Measurements from ENCODE around the gene SLC9A1.
"Not testable (repeated sequence)": the region's sequence is repeated elsewhere in the genome, so short reads cannot be mapped to it uniquely, and the experiment has no call there.

The SLC9A1 gene

DNA sequence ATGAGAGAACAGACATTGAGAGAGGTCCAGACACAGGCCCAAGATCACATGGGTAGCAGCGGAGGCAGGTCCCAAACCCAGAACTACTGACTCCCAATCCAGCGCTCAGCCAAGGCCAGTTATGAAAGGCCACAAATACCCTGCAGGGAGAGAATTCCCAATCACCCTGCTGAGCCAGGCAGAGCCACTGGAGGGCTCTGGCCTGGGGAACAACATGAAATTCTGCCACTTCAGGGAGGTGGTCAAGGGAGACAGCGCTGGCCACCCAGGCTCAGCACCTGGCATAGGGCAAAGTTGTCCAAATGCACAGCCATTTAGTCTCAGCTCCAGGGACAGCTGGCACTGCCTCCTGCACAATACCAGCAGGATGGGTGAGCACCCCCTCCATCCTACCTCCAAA lies 27.5 kb downstream of the SLC9A1 start:
- ATAC-seq (ENCODE audit: insufficient read depth, low read depth), result no peak
- H3K9me3 ChIP-seq (ENCODE audit: insufficient read depth, low read length, severe bottlenecking), result no peaks in the 10 kb centered on the region
- H3K79me2 ChIP-seq (ENCODE audit: insufficient read depth, low read length), result no peaks in the 10 kb centered on the region
- no peak for DNase-seq
- H4K20me1 ChIP-seq (ENCODE audit: insufficient read depth, low read length), result peaks cover 4% of the 10 kb centered on the region; the same call in 1 of the 2 replicates
- H3K27ac ChIP-seq (ENCODE audit: low read length), result no peak overlapping the region
- H3K4me2 ChIP-seq (ENCODE audit: insufficient read depth, low read length), result no peak overlapping the region
- H3K27me3 ChIP-seq (ENCODE audit: insufficient read depth, low read length, poor library complexity), result no peaks in the 10 kb centered on the region
- H3K36me3 ChIP-seq (ENCODE audit: insufficient read depth, low read length), result 0 out of 2 replicates have a peak, but pooled peaks cover 4% of the 10 kb centered on the region
- H3K4me1 ChIP-seq (ENCODE audit: insufficient read depth, low read length), result no peaks in the 10 kb centered on the region
- no peak overlapping the region for H3K4me3 ChIP-seq (ENCODE audit: low read depth in 1 of 2, low read length in 2 of 2)
- TF ChIP-seq EZH2 (IDR thresholded peaks at IDR 0.05; ENCODE audit: borderline replicate concordance, low read depth, low read length, severe bottlenecking), result no peak
- TF ChIP-seq, protein P1, sequence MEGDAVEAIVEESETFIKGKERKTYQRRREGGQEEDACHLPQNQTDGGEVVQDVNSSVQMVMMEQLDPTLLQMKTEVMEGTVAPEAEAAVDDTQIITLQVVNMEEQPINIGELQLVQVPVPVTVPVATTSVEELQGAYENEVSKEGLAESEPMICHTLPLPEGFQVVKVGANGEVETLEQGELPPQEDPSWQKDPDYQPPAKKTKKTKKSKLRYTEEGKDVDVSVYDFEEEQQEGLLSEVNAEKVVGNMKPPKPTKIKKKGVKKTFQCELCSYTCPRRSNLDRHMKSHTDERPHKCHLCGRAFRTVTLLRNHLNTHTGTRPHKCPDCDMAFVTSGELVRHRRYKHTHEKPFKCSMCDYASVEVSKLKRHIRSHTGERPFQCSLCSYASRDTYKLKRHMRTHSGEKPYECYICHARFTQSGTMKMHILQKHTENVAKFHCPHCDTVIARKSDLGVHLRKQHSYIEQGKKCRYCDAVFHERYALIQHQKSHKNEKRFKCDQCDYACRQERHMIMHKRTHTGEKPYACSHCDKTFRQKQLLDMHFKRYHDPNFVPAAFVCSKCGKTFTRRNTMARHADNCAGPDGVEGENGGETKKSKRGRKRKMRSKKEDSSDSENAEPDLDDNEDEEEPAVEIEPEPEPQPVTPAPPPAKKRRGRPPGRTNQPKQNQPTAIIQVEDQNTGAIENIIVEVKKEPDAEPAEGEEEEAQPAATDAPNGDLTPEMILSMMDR (IDR thresholded peaks at IDR 0.05; ENCODE audit: borderline replicate concordance, extremely low read depth, low read length, poor library complexity, severe bottlenecking), result no peak
- no peak overlapping the region for H2AFZ ChIP-seq (ENCODE audit: low read depth, low read length)
- H3K9ac ChIP-seq (ENCODE audit: low read depth, low read length), result no peak overlapping the region

DNA sequence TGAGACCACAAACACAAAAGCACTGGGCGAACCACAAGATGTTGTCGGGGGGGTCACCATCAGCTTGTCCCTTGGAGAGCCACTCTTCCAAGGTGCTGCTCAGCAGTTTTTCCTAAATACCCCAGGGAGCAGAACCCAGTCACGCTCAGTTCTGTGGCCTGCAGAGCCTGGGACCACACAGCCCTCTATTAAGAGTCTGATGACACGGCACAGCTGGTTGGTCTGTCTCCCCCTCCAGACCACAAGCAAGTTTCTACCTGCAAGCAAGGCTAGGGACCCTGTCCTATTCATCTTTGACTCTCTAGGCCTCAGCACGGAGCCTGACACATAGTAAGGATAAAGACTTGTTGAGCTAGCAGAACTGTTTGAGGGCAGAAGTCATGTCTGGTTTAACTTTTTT lies 28.5 kb downstream of the SLC9A1 start:
- H3K4me2 ChIP-seq (ENCODE audit: insufficient read depth, low read length), result no peak overlapping the region
- peaks cover 4% of the 10 kb centered on the region; the same call in 1 of the 2 replicates for H4K20me1 ChIP-seq (ENCODE audit: insufficient read depth, low read length)
- no peak for TF ChIP-seq EZH2 (IDR thresholded peaks at IDR 0.05; ENCODE audit: borderline replicate concordance, low read depth, low read length, severe bottlenecking)
- TF ChIP-seq, protein P1 (IDR thresholded peaks at IDR 0.05; ENCODE audit: borderline replicate concordance, extremely low read depth, low read length, poor library complexity, severe bottlenecking), result no peak
- H2AFZ ChIP-seq (ENCODE audit: low read depth, low read length), result no peak overlapping the region
- H3K9ac ChIP-seq (ENCODE audit: low read depth, low read length), result no peak overlapping the region
- no peak overlapping the region for H3K4me3 ChIP-seq (ENCODE audit: low read depth in 1 of 2, low read length in 2 of 2)
- no peak for DNase-seq
- H3K79me2 ChIP-seq (ENCODE audit: insufficient read depth, low read length), result no peaks in the 10 kb centered on the region
- H3K4me1 ChIP-seq (ENCODE audit: insufficient read depth, low read length), result no peaks in the 10 kb centered on the region
- no peak; the same call in 2 of the 3 replicates for ATAC-seq (ENCODE audit: insufficient read depth, low read depth)
- no peak overlapping the region for H3K27ac ChIP-seq (ENCODE audit: low read length)
- H3K27me3 ChIP-seq (ENCODE audit: insufficient read depth, low read length, poor library complexity), result no peaks in the 10 kb centered on the region
- H3K36me3 ChIP-seq (ENCODE audit: insufficient read depth, low read length), result 0 out of 2 replicates have a peak, but pooled peaks cover 4% of the 10 kb centered on the region
- H3K9me3 ChIP-seq (ENCODE audit: insufficient read depth, low read length, severe bottlenecking), result no peaks in the 10 kb centered on the region

DNA sequence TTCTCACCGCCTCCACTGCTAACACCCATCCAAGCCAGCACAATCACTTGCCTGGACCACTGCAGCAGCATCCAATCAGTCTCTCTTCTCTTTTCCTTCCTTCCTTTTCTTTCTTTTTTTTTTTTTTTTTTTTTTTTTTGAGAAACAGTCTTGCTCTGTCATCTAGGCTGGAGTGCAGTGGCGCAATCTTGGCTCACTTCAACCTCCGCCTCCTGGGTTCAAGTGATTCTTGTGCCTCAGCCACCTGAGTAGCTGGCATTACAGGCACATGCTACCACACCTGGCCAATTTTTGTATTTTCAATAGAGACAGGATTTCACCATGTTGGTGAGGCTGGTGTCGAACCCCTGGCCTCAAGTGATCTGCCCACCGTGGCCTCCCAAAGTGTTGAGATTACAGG lies 29.8 kb downstream of the SLC9A1 start:
- H3K4me2 ChIP-seq (ENCODE audit: insufficient read depth, low read length); H3K36me3 ChIP-seq (ENCODE audit: insufficient read depth, low read length); H3K4me3 ChIP-seq (ENCODE audit: low read depth in 1 of 2, low read length in 2 of 2); H3K9me3 ChIP-seq (ENCODE audit: insufficient read depth, low read length, severe bottlenecking); ATAC-seq (ENCODE audit: insufficient read depth, low read depth); H2AFZ ChIP-seq (ENCODE audit: low read depth, low read length); H3K9ac ChIP-seq (ENCODE audit: low read depth, low read length); DNase-seq; H4K20me1 ChIP-seq (ENCODE audit: insufficient read depth, low read length); H3K27me3 ChIP-seq (ENCODE audit: insufficient read depth, low read length, poor library complexity); H3K27ac ChIP-seq (ENCODE audit: low read length); H3K79me2 ChIP-seq (ENCODE audit: insufficient read depth, low read length); H3K4me1 ChIP-seq (ENCODE audit: insufficient read depth, low read length): not testable (repeated sequence)

DNA sequence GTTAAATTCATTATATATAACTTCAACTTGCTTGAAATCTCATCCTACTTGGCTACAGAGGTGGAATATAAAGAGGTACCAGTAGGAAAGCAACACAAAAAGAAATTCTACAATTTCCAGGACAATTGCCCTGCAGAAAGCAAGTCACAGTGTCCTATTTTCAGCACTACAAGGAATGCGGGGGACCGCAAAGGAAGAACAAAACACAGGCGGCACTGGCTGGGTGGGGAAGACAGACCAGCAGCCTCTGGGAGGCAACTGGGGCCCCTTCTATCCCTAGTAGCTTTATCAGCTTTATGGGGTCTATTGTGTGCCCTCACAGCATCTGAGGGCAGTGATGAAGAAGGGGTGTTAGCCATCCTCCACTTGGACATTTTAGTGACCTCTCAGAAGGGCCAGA lies 30.5 kb downstream of the SLC9A1 start:
- no peak overlapping the region for H3K27ac ChIP-seq (ENCODE audit: low read length)
- H3K36me3 ChIP-seq (ENCODE audit: insufficient read depth, low read length), result no peaks in the 10 kb centered on the region

More for the DNA sequence above, 30.5 kb downstream of the SLC9A1 start:
- H3K4me2 ChIP-seq (ENCODE audit: insufficient read depth, low read length), result no peak overlapping the region
- no peak for DNase-seq
- H3K27me3 ChIP-seq (ENCODE audit: insufficient read depth, low read length, poor library complexity), result no peaks in the 10 kb centered on the region
- no peak overlapping the region for H3K9ac ChIP-seq (ENCODE audit: low read depth, low read length)
- no peaks in the 10 kb centered on the region for H3K9me3 ChIP-seq (ENCODE audit: insufficient read depth, low read length, severe bottlenecking)
- H3K4me3 ChIP-seq (ENCODE audit: low read depth in 1 of 2, low read length in 2 of 2), result no peak overlapping the region
- no peak for TF ChIP-seq EZH2 (IDR thresholded peaks at IDR 0.05; ENCODE audit: borderline replicate concordance, low read depth, low read length, severe bottlenecking)
- TF ChIP-seq, protein P1 (IDR thresholded peaks at IDR 0.05; ENCODE audit: borderline replicate concordance, extremely low read depth, low read length, poor library complexity, severe bottlenecking), result no peak
- no peaks in the 10 kb centered on the region; the same call in 1 of the 2 replicates for H4K20me1 ChIP-seq (ENCODE audit: insufficient read depth, low read length)
- H3K79me2 ChIP-seq (ENCODE audit: insufficient read depth, low read length), result no peaks in the 10 kb centered on the region
- H3K4me1 ChIP-seq (ENCODE audit: insufficient read depth, low read length), result no peaks in the 10 kb centered on the region
- no peak overlapping the region for H2AFZ ChIP-seq (ENCODE audit: low read depth, low read length)
- no peak for ATAC-seq (ENCODE audit: insufficient read depth, low read depth)

Measured in DND-41 (cell line).